ENCODE data around the gene ATP5F1B.
A peak's percentile ranks its signal among the peaks of the same experiment; 100 is the strongest.

Gene ATP5F1B

GRCh38 chr12:56616244-56616643 lies 29.5 kb downstream of the ATP5F1B start:
- DNase-seq = no peak

- no peak for DNase-seq
Observed at GRCh38 chr12:56614627-56615026, 31.2 kb downstream of the ATP5F1B start.

DNA sequence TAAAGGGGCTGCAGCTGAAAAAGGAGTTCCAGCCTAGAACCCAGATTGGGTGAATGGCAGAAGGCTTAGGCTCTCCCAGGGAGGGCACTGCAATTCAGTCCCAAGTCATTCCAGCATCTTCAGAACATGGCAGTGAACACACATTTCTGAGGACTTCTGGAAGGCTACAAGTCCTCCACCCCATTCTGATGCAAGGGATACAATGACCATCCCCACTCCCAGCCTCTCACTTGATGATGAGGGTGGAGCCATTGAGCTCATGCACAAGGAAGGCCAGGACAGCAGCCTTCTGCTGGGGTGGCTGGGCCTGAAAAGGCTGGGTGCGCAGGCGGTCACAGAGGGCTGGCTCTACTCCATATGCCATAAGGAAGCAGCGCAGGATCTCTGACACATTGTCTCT lies 41.4 kb downstream of the ATP5F1B start:
- no peak for DNase-seq

GRCh38 chr12:56602239-56602638 lies 43.5 kb downstream of the ATP5F1B start:
- DNase-seq = no peak

DNA sequence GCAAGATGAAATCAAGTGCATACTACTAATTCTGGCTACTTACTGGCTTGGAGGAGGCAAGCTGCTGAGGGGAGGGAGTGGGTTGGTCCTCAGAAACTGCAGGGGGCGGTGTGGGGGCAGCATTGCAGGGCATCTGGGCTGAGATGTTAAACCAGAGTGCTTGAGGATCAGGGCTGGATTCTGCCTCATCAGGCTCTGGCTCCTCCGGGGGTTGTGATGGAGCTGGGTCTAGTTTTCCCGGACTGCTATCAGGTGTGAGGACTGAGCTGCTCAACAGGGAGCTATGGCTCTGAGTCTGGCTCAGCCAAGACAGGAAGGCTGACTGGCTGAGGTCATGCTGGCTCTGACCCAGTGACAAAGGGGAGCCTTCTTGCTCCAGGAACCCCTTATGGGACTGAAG lies 44.3 kb downstream of the ATP5F1B start:
- no peak for DNase-seq

DNA sequence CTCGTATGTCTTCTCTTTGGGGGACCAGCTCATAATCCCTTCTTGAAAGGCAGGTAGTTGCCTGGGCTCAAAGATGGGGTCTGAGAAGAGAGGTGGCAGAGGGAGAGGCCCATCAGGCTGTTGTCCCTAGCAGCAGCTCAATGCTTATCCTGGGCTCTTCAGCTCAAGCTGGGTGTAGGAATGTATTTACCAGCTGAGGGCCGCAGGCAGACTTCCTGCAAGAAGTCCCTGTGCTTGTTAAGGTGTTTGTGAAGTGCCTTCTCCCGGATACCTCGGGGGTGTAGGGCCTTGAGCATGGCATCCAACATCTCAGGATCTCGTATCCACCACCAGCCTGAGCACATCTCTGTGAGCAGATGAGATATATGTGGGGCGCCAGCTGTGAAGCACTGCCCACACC lies 45.0 kb downstream of the ATP5F1B start:
- no peak for DNase-seq

DNA sequence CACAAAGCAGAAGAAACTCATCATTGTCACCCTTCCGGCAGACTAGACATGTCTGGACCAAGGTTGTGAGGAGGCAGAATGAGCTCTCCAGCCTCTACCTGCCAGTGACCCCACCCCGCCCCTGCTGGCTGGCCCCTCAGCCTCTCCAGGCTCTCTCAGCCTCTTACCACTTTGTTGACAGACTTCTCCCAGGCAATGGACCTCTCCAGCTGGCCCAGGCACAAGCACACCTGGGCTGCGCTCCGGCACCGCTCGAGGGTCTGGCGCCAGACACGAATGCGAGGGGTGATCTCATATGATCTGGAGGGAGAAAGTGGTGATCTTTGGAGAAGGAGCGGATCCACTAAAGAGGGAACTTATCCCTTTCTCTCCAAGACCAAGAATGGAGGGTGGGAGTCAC lies 46.0 kb downstream of the ATP5F1B start:
- DNase-seq = no peak

DNA sequence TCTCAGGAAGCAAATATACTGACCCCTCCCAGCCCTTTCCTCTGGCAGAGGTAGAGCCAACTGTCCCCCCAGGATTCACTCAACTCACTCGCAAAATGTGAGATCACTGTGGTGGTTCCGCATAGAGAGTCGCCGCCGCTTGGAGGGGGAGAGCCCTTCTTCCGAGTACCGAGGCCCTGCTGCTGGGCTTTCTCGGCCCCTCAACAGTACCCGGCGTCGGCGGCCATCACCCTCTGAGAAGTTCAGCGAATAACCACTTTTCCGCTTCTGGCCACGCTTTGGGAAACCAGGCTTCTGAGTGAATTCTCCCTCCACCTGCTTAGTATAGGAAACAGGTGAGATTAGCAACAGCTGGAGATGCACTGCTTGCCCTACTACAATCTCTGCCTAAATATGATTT lies 46.7 kb downstream of the ATP5F1B start:
- no peak for DNase-seq

DNA sequence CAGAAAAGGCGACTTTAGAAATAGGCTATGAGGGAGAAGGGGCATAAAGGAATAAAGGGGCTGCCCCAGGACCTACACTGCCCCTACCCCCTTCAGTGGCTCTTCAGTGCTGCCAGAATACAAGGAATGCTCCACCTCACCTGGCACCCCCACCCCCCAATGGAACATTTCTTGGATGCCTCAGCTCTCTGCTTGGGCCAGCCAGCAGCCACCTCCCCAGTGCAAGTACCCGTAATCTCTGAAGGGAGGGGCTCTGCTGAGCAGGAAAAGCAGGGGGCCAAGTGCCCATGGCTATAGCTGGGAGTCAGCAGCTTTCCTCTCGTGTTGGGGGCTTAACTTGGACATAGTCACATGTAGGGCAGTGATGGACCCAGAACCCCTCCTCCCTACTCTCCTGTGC lies 49.0 kb downstream of the ATP5F1B start:
- DNase-seq = no peak

- DNase-seq = peak; percentile 56
Observed at GRCh38 chr12:56593909-56594621, 51.7 kb downstream of the ATP5F1B start.

DNA sequence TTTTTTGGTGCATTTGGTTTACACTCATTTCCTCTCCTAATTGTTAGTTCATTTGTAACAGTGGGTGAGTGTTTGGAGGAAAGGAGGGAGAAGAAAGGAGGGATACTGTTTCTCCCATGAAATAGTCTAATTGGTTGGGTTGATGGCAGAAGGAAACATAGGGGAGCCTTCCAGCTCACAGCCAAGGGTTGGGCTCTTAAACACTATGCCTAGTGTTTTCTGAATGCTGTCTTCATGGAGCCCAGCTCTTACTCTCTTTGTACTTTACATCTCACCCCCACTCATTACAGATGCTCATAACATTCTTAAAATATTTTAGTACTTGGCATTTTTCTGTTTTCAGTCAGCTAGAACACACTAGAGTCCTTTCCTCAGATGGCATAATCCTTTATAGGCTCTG lies 53.8 kb downstream of the ATP5F1B start:
- DNase-seq = no peak

GRCh38 chr12:56591126-56591525 lies 54.7 kb downstream of the ATP5F1B start:
- no peak for DNase-seq

- no peak for DNase-seq
Observed at GRCh38 chr12:56590237-56590830, 55.5 kb downstream of the ATP5F1B start.

- DNase-seq = no peak
Observed at GRCh38 chr12:56589783-56590182, 56.0 kb downstream of the ATP5F1B start.

Measured in CD4-positive, alpha-beta T cell treated with Interferon gamma for 1 hour (primary cell).